ENCODE measurements around the gene HSD3B7. TPM values are rescaled to one million over a fixed set of nuclear protein-coding genes. Genes with fewer than 3 reads are reported as not detected.

HSD3B7 gene
- total and polyA plus RNA-seq, 2 of the 4 experiments (the other 2 are of a cell fraction), result 8.5 to 11.3 TPM

DNA sequence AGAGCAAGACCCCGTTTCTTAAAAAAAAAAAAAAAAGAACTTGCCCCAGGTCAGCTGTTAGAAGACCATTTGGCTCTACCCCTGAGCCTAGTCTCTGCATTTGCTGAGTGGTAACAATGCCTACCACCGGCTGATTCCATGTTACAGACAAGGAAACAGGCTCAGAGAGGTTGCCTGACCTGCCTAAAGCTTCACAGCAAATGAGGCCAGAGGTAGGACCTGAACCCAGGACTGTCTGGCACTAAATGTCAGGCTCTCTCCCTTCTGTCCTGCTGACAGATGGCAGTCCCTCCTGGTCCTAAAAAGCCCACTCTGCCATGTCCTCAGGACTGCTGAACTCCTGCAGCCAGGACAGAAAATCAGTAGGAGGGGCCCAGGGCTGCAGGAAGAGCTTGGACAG lies 19.7 kb downstream of the HSD3B7 start:
- no peak for ATAC-seq (ENCODE audit: low read depth)

More for the DNA sequence above, 19.7 kb downstream of the HSD3B7 start:
- Histone ChIP-seq H2AK9ac (replicated peaks; ENCODE audit: low read depth, low read length, poor library complexity) (no peak overlapping the region), H4K8ac (ENCODE audit: low read depth in 2 of 2, low read length in 2 of 2) (no peak overlapping the region), H3K36me3 (ENCODE audit: control insufficient read depth, insufficient read depth, low read length) (no peaks in the 10 kb centered on the region), H3K9ac (ENCODE audit: low read depth, low read length) (no peak overlapping the region), H3K18ac (ENCODE audit: low read depth, low read length) (no peak overlapping the region), H3K9me3 (ENCODE audit: control insufficient read depth, insufficient read depth, low read length) (no peaks in the 10 kb centered on the region), H3K56ac (ENCODE audit: extremely low read depth, insufficient read depth, low read length) (no peak overlapping the region), H3K9me1 (ENCODE audit: insufficient read depth, low read length) (0 out of 2 replicates have a peak, but pooled peaks cover 5% of the 10 kb centered on the region), H2BK5ac (ENCODE audit: low read depth, low read length, poor library complexity, severe bottlenecking) (no peak overlapping the region), H3K14ac (replicated peaks; ENCODE audit: low read depth, low read length) (no peak overlapping the region), H2BK20ac (ENCODE audit: low read depth, low read length) (no peak overlapping the region), H3K27ac (ENCODE audit: insufficient read depth, low read length) (no peak overlapping the region), H4K91ac (ENCODE audit: insufficient read depth, low read depth, low read length) (no peak overlapping the region), H2AK5ac (ENCODE audit: low read depth, low read length) (0 out of 2 replicates have a peak overlapping the region, but pooled peaks have one; percentile 36), H2AFZ (replicated peaks; ENCODE audit: low read length, poor library complexity) (no peak overlapping the region), H2BK120ac (ENCODE audit: low read depth, low read length) (no peak overlapping the region), H3K4ac (ENCODE audit: low read depth, low read length) (0 out of 2 replicates have a peak overlapping the region, but pooled peaks have one; percentile 21), H3K4me1 (ENCODE audit: control insufficient read depth, insufficient read depth, low read length) (peaks cover 25% of the 10 kb centered on the region), H4K20me1 (ENCODE audit: insufficient read depth, low read length) (no peaks in the 10 kb centered on the region), H2BK15ac (ENCODE audit: low read depth, low read length) (no peak overlapping the region), H3K79me1 (ENCODE audit: low read depth in 1 of 2, low read length in 2 of 2) (peaks cover 2 to 33% of the 10 kb centered on the region in 2 experiments; a peak in 3 of 4 replicates), H3K27me3 (ENCODE audit: control insufficient read depth, insufficient read depth, low read length) (no peaks in the 10 kb centered on the region), H3K23ac (ENCODE audit: low read depth, low read length) (peak overlapping the region; percentile 51; the same call in 1 of the 2 replicates), H3K4me3 (ENCODE audit: insufficient read depth, low read depth, low read length) (no peak overlapping the region), H4K5ac (ENCODE audit: low read depth, low read length) (no peak overlapping the region), H3K4me2 (ENCODE audit: low read depth, low read length) (no peak overlapping the region)
- ChIA-PET POLR2A (ENCODE audit: unreplicated experiment) (interaction anchor here (0.5 kb wide), 1 partner anchor 176 kb away, joined by 4 read pairs; no protein-coding TSS in a partner anchor), CTCF (no interaction called here)
- TF ChIP-seq SMC3 (IDR thresholded peaks at IDR 0.05; ENCODE audit: low read depth, low read length), result no peak
- TF ChIP-seq, protein P1, sequence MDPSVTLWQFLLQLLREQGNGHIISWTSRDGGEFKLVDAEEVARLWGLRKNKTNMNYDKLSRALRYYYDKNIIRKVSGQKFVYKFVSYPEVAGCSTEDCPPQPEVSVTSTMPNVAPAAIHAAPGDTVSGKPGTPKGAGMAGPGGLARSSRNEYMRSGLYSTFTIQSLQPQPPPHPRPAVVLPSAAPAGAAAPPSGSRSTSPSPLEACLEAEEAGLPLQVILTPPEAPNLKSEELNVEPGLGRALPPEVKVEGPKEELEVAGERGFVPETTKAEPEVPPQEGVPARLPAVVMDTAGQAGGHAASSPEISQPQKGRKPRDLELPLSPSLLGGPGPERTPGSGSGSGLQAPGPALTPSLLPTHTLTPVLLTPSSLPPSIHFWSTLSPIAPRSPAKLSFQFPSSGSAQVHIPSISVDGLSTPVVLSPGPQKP (IDR thresholded peaks at IDR 0.05; ENCODE audit: borderline replicate concordance, low read depth, low read length), result no peak
- no peak for TF ChIP-seq CEBPB (IDR thresholded peaks at IDR 0.05; ENCODE audit: low read depth, low read length)
- TF ChIP-seq MAZ (IDR thresholded peaks at IDR 0.05; ENCODE audit: borderline replicate concordance, low read depth, low read length), result no peak
- no peak for TF ChIP-seq POLR2A (IDR thresholded peaks at IDR 0.05; ENCODE audit: low read depth, low read length)
- no peak for TF ChIP-seq RCOR1 (IDR thresholded peaks at IDR 0.05; ENCODE audit: insufficient replicate concordance, low read length)
- TF ChIP-seq BHLHE40 (IDR thresholded peaks at IDR 0.05; ENCODE audit: low read depth, low read length), result no peak
- TF ChIP-seq FOS (IDR thresholded peaks at IDR 0.05; ENCODE audit: low read depth, low read length), result no peak
- no peak for TF ChIP-seq CHD1 (IDR thresholded peaks at IDR 0.05; ENCODE audit: low read depth, low read length)
- no peak for TF ChIP-seq RAD21 (IDR thresholded peaks at IDR 0.05; ENCODE audit: low read length)
- TF ChIP-seq, protein P2, sequence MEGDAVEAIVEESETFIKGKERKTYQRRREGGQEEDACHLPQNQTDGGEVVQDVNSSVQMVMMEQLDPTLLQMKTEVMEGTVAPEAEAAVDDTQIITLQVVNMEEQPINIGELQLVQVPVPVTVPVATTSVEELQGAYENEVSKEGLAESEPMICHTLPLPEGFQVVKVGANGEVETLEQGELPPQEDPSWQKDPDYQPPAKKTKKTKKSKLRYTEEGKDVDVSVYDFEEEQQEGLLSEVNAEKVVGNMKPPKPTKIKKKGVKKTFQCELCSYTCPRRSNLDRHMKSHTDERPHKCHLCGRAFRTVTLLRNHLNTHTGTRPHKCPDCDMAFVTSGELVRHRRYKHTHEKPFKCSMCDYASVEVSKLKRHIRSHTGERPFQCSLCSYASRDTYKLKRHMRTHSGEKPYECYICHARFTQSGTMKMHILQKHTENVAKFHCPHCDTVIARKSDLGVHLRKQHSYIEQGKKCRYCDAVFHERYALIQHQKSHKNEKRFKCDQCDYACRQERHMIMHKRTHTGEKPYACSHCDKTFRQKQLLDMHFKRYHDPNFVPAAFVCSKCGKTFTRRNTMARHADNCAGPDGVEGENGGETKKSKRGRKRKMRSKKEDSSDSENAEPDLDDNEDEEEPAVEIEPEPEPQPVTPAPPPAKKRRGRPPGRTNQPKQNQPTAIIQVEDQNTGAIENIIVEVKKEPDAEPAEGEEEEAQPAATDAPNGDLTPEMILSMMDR (conservative IDR thresholded peaks at IDR 0.05; ENCODE audit: low read depth, low read length), result no peak
- no peak for TF ChIP-seq NFE2L2 (IDR thresholded peaks at IDR 0.05; ENCODE audit: low read depth, low read length)
- no peak for TF ChIP-seq MAFK (IDR thresholded peaks at IDR 0.05; ENCODE audit: low read depth, low read length)
- TF ChIP-seq, protein P3, sequence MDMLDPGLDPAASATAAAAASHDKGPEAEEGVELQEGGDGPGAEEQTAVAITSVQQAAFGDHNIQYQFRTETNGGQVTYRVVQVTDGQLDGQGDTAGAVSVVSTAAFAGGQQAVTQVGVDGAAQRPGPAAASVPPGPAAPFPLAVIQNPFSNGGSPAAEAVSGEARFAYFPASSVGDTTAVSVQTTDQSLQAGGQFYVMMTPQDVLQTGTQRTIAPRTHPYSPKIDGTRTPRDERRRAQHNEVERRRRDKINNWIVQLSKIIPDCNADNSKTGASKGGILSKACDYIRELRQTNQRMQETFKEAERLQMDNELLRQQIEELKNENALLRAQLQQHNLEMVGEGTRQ (IDR thresholded peaks at IDR 0.05; ENCODE audit: low read depth, low read length), result no peak
- no peak for TF ChIP-seq RFX5 (IDR thresholded peaks at IDR 0.05; ENCODE audit: low read depth, low read length)
- no peak for TF ChIP-seq MXI1 (IDR thresholded peaks at IDR 0.05; ENCODE audit: borderline replicate concordance, low read depth, low read length)
- BruUV-seq (replicated peaks), result no TSS peak
- no peak for DNase-seq
- in situ Hi-C loops (cut with MboI; ENCODE audit: low sequenced_read_pairs) (no loop called here), intact Hi-C loops (cut with micrococcal nuclease) (no loop called here), dilution Hi-C loops (cut with HindIII; ENCODE audit: low sequenced_read_pairs, unreplicated experiment) (no loop called here)
- 70% methylated on average over 1 of the region's 2 CpGs; no CpG with 5 or more reads in 1 of the 2 experiments for WGBS, 2 experiments (ENCODE audit: extremely low coverage in 2 of 2, insufficient read length in 1 of 2)
